Omental fat pad (tissue), 4 donors: ENCODE measurements around the gene UCN2. TPM values are rescaled to one million over a fixed set of nuclear protein-coding genes. Genes with fewer than 3 reads are reported as not detected.
"Not testable (repeated sequence)": the region's sequence is repeated elsewhere in the genome, so short reads cannot be mapped to it uniquely, and the experiment has no call there.

ENCODE experiments used
- ATAC-seq: fragments of 150-250 bp; one replicate; pipeline ENCODE4 v1.9.1; 2016; ENCODE audit warnings: mild to moderate bottlenecking, moderate library complexity; ENCODE audit not compliant: low FRiP score
- DNase-seq: peaks from one replicate; pipeline ENCODE4 v3.0.0-alpha.2; 2019; ENCODE audit warnings: low spot score
- total RNA-seq, 4 donors: library from RNA; depleted of rRNA; stranded (reverse); fragments of >200 nt; gene quantifications; one replicate each; pipeline ENCODE4 v1.1.0, GENCODE V29; 2016
- TF ChIP-seq, protein P1 (sequence below), 3 donors: fragments of 450-650 bp; IDR thresholded peaks; one replicate each; pipeline ENCODE4 v1.5.1; 2016 to 2017; ENCODE audit warnings: antibody characterized with exemption in 3 of 3, mild to moderate bottlenecking in 3 of 3, moderate library complexity in 2 of 3

Gene UCN2
- total RNA-seq, 4 donors from 2014 or later = 0.28 TPM; not detected in 3

DNA sequence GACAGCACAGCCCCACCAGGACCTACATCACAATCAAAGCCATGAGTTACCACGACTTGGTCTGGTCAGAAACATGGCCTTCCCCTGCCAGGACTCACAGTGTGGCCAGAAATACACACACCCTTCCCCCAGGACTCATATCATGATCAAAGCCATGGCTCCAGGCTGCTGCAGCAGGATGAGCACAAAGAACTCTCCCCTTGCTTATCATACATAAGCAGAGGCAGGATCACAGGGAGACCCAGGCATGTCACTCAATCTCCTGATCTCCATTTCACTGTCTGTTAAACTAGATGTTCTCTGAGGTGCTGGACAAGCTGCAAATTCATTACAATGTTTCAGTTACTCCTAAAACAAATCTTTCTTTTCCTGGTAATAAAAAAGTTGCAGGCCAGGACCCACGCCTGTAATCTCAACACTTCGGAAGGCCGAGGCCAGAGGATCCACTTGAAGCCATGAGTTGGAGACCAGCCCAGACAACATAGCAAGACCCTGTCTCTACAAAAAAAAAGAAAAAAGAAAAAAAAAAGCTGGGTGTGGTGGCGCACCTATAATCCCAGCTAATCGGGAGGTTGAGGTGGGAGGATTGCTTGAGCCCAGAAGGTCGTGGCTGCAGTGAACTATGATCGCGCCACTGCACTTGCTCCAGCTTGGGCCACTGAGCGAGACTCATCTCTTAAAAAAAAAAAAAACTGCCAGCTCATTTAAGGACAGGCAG is 8.2 kb downstream of the UCN2 start:
- ATAC-seq (no peak), DNase-seq (no peak)
- TF ChIP-seq, protein P1, sequence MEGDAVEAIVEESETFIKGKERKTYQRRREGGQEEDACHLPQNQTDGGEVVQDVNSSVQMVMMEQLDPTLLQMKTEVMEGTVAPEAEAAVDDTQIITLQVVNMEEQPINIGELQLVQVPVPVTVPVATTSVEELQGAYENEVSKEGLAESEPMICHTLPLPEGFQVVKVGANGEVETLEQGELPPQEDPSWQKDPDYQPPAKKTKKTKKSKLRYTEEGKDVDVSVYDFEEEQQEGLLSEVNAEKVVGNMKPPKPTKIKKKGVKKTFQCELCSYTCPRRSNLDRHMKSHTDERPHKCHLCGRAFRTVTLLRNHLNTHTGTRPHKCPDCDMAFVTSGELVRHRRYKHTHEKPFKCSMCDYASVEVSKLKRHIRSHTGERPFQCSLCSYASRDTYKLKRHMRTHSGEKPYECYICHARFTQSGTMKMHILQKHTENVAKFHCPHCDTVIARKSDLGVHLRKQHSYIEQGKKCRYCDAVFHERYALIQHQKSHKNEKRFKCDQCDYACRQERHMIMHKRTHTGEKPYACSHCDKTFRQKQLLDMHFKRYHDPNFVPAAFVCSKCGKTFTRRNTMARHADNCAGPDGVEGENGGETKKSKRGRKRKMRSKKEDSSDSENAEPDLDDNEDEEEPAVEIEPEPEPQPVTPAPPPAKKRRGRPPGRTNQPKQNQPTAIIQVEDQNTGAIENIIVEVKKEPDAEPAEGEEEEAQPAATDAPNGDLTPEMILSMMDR (IDR thresholded peaks at IDR 0.05) = no peak

DNA sequence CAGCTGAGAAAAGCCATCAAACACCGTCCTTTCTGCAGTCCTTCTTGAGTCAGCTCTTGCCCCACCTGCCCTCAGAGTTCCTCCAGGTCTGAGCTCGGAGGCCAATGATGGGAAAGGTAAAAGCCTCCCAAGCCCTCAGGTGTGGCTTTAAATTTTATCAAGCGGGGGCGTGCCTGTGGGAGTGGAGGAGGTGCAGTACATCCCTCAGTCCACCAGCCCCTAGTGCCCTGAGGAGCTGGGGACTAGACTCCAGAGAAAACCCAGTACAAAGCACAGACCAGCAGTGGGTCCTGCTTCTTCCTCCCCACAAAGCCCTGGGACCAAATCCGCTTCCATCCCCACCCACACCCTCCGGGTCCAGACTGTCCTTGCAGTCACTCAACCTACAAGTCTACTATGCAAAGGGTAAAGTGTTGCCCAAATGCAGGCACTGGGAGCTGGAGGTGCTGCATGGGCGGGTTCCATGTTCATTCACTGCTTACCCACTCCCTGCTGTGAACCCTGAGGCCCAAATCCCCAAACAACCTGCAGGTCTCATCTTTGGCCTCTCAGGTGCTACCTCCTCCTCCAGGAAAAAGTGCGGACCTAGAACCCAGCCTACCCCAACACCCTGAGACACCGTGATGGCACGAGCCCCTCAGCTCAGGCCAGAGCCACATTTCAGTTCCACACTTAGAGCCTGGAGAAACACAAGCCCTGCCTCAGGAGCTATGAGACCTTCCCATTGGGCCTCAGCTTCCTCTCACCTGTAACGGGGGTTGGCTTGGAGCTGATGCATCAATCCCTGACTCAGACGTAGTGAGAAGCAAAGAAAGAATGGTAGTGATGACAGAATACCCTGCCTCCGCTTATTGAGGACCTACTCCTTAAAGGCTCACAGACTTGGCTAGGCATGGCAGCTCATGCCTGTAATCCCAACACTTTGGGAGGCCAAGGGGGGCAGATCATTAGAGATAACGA is 9.4 kb downstream of the UCN2 start:
- DNase-seq = no peak
- TF ChIP-seq, protein P1 (IDR thresholded peaks at IDR 0.05) = no peak
- no peak for ATAC-seq

DNA sequence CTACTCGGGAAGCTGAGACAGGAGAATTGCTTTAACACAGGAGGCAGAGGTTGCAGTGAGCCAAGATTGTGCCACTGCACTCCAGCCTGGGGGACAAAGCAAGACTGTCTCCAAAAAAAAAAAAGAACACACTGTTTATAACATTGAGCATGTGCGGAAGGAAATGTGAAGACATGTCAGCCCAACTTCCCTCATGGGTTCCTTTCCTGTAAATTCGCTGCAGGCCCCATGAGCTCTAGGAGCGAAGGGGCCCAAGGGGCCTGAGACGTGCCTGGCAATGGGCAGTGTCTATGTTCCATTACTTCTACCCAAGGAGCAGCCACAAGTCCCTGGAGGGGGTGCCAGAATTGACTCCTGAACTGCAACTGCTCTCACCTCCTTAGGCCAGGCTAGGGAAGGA is 10.2 kb downstream of the UCN2 start:
- DNase-seq (no peak), ATAC-seq (no peak)
- TF ChIP-seq, protein P1 (IDR thresholded peaks at IDR 0.05) = no peak

DNA sequence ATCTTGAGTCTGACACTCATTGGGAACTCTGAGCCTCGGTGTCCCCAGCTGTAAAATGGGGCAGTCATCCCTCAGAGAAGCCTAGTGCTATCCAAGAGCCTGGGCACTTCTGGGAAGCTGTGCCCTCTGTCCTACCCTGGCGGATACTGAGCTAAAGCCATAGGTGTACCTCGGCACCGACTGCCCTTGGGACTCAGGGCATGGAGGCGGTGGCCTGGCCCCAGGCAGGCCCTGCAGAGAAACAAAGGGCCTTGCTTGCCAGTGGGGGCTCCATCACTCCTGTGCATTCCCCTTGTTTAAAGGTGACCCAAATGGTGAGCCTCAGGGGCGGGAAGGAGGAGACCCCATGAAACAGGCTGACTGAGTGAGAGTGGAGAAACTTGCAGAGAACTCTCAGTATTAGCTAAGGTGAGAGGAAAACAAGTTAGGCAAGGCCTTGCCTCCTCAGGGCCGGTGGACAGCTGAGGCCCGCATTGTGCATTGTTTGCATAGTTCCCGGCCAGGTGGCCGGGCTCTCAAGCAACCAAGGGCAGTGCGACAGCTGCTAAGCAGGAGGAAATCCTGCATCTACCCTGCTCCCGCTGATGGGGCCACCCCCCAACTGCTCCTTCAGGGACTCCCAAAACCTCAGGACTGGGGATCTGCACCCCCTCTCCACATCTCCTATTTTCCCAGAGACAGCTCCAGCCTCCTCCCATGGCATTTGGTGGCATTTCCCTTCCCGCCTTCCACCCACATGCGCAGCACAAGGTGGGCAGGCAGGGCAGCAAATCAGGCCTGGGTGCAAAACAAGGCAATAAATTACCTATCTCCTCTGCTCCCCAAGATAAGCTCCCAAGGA is 11.2 kb downstream of the UCN2 start:
- ATAC-seq = no peak
- TF ChIP-seq, protein P1 (IDR thresholded peaks at IDR 0.05) = no peak

DNA sequence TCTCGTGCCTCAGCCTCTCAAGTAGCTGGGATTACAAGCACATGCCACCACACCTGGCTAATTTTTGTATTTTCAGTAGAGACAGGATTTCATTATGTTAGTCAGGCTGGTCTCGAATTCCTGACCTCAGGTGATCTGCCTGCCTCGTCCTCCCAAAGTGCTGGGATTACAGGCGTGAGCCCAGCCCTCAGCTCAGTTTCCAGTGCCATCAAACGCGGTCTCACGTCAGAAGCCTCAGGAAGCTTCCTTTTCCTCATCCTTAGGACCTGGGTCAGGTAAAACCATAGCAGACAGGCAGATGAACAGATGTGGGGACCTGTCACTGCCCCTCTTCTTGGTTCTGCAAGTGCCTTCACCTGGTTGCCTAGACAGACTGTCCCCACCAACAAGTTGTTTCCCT is 11.9 kb downstream of the UCN2 start:
- ATAC-seq, DNase-seq: not testable (repeated sequence)

More for the DNA sequence above, 11.2 kb downstream of the UCN2 start:
- DNase-seq = no peak

DNA sequence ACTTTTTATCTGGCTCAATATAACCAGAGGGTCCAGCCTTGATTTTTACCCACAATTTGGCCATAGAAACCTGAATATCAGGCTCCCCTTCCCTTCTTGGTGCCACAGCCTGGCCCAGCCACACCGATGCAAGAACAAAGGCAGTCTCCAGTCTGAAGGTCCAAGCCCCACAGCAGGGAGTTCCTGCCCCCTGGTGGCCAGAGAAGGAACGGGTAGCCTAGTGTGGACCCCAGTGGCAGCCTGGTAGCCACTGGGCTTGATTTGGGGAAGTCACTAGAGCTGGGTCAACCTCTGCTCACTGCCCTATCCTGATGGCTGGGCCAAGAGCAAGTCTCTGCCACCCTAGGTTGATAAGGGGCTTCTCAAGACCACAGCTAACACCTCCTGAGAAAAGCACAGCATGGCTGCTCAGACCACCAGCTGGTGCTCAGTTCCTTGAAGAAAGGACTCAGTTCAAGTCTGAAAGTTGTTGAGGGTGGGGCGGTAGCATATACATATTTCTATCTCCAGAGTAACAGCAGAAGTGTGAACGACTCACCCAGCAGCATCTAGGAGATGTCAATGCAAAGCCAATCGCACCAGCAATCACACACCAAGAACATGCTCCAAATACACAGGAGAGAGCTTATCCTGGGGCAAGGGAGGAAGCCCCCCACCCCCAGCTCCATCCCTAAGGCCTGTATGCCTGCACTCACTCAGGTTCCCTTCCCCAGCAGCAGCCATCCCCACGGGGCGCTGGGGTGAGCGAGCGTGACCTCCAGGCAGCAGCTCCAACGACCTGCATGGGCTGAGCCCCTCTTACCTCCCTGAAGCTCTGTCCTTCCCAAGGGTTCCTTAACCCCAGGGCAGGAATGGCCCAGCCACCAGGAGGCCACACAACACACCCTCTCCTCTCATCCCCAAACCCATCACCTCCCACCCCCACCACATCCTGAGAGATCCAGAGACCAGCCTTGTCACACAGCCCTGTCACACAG is 14.6 kb downstream of the UCN2 start:
- no peak for ATAC-seq
- TF ChIP-seq, protein P1 (IDR thresholded peaks at IDR 0.05) = peak in 2 of 3 donors; percentile 75 to 88
- DNase-seq = peak; percentile 94
